OCI-LY1 (cell line): ENCODE data around the gene EIF2D.
"Not testable (repeated sequence)": the region's sequence is repeated elsewhere in the genome, so short reads cannot be mapped to it uniquely, and the experiment has no call there.

Experiments
- H2AFZ ChIP-seq: fragments of 200-600 bp; sonication (generic), shearing (Covaris generic); 2 replicates; pipeline ENCODE4 v1.6.0; 2014; ENCODE audit warnings: antibody characterized with exemption, mild to moderate bottlenecking, low read length
- H3F3A ChIP-seq: fragments of 200-600 bp; sonication (generic), shearing (Covaris generic); 2 replicates; pipeline ENCODE4 v1.6.0; 2014; ENCODE audit warnings: mild to moderate bottlenecking, antibody characterized with exemption, low read length, moderate library complexity; ENCODE audit not compliant: insufficient read depth
- H3K27ac ChIP-seq: fragments of 200-600 bp; sonication (generic); 2 replicates; pipeline ENCODE4 v1.5.1; 2014; ENCODE audit warnings: low read length, mixed run types, mild to moderate bottlenecking, low read depth; ENCODE audit not compliant: poor library complexity, severe bottlenecking
- H3K27me3 ChIP-seq: fragments of 200-600 bp; sonication (generic); 2 replicates; pipeline ENCODE4 v1.6.0; 2014; ENCODE audit warnings: antibody characterized with exemption, mild to moderate bottlenecking, low read length, moderate library complexity; ENCODE audit not compliant: insufficient read depth
- H3K36me3 ChIP-seq: fragments of 200-600 bp; sonication (generic); 2 replicates; pipeline ENCODE4 v1.6.1; 2014; ENCODE audit warnings: mild to moderate bottlenecking, antibody characterized with exemption, low read length, moderate library complexity, mixed read lengths; ENCODE audit not compliant: insufficient read depth
- H3K4me1 ChIP-seq: fragments of 200-600 bp; sonication (generic); 2 replicates; pipeline ENCODE4 v1.5.1; 2014; ENCODE audit warnings: mild to moderate bottlenecking, low read length, moderate library complexity; ENCODE audit not compliant: insufficient read depth, severe bottlenecking
- H3K4me2 ChIP-seq: fragments of 200-600 bp; sonication (generic), shearing (Covaris generic); 2 replicates; pipeline ENCODE4 v1.6.1; 2014; ENCODE audit warnings: low read length
- H3K4me3 ChIP-seq: fragments of 200-600 bp; sonication (generic); 2 replicates; pipeline ENCODE4 v1.5.1; 2014; ENCODE audit warnings: low read length, low read depth, mild to moderate bottlenecking, mixed read lengths; ENCODE audit not compliant: poor library complexity, severe bottlenecking
- H3K79me2 ChIP-seq: fragments of 200-600 bp; shearing (Covaris generic); 2 replicates; pipeline ENCODE4 v1.6.1; 2016; ENCODE audit warnings: mixed run types, low read length, mixed read lengths; ENCODE audit not compliant: insufficient read depth
- H3K9ac ChIP-seq: fragments of 200-600 bp; sonication (generic), shearing (Covaris generic); 2 replicates; pipeline ENCODE4 v1.6.1; 2014; ENCODE audit warnings: mild to moderate bottlenecking, low read length, mixed read lengths
- H3K9me2 ChIP-seq: fragments of 200-600 bp; sonication (generic), shearing (Covaris generic); 2 replicates; pipeline ENCODE4 v1.6.1; 2014; ENCODE audit warnings: low read depth, mild to moderate bottlenecking, low read length, mixed read lengths
- H3K9me3 ChIP-seq: fragments of 200-600 bp; shearing (Covaris generic); 2 replicates; pipeline ENCODE4 v1.6.1; 2014; ENCODE audit warnings: low read length, mixed read lengths
- H4K20me1 ChIP-seq: fragments of 200-600 bp; sonication (generic), shearing (Covaris generic); 2 replicates; pipeline ENCODE4 v1.6.0; 2016; ENCODE audit warnings: mild to moderate bottlenecking, low read length; ENCODE audit not compliant: insufficient read depth
- EZH2 ChIP-seq: fragments of 200-600 bp; sonication (generic), shearing (Covaris generic); IDR thresholded peaks from 2 replicates; pipeline ENCODE4 v1.8.0; 2017; ENCODE audit warnings: borderline replicate concordance, mixed run types, mild to moderate bottlenecking, antibody characterized with exemption, low read length, moderate library complexity, mixed read lengths
- TF ChIP-seq, protein P1 (sequence below): fragments of 200-600 bp; sonication (generic), shearing (Covaris generic); IDR thresholded peaks from 2 replicates; pipeline ENCODE4 v1.5.1; 2017; ENCODE audit warnings: mild to moderate bottlenecking, antibody characterized with exemption, low read length, moderate library complexity, mixed read lengths

Gene EIF2D

DNA sequence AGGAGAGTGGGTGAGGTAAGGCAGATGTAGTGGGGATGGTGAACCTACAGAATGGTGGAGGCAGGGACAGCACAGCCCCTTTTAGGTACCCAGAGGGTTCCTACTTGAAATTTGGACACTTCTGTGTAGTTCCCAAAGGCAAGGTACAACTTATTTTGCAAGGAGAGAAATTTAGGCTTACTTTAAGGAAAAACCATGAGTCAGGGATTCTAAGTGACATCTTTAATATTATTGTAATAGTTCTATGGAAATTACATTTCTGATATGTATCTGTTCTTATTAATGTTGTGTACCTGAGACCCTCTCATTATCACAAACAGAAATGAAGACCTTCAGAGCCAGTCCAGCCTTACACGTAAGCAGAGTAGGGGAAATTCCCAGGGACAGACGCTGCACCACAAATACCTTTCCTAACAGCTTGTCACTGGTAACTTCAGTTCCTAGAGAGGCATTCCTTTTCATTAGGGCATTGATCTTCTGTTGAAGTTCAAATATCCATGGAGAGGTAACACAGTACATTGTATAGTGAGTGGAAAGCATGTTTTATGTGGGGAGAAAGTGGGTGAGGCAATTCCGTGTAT is 30.9 kb upstream of the EIF2D start:
- no peaks in the 10 kb centered on the region for H4K20me1 ChIP-seq
- H3K9ac ChIP-seq: no peak overlapping the region
- no peak overlapping the region for H3K27ac ChIP-seq
- no peak overlapping the region for H3K4me3 ChIP-seq
- H3K4me2 ChIP-seq: no peak overlapping the region
- H3K79me2 ChIP-seq: no peaks in the 10 kb centered on the region
- H3K9me3 ChIP-seq: no peaks in the 10 kb centered on the region
- H3K4me1 ChIP-seq: no peaks in the 10 kb centered on the region
- H2AFZ ChIP-seq: no peak overlapping the region
- H3F3A ChIP-seq: no peaks in the 10 kb centered on the region
- 0 out of 2 replicates have a peak, but pooled peaks cover 7% of the 10 kb centered on the region for H3K36me3 ChIP-seq
- no peaks in the 10 kb centered on the region for H3K27me3 ChIP-seq
- TF ChIP-seq, protein P1, sequence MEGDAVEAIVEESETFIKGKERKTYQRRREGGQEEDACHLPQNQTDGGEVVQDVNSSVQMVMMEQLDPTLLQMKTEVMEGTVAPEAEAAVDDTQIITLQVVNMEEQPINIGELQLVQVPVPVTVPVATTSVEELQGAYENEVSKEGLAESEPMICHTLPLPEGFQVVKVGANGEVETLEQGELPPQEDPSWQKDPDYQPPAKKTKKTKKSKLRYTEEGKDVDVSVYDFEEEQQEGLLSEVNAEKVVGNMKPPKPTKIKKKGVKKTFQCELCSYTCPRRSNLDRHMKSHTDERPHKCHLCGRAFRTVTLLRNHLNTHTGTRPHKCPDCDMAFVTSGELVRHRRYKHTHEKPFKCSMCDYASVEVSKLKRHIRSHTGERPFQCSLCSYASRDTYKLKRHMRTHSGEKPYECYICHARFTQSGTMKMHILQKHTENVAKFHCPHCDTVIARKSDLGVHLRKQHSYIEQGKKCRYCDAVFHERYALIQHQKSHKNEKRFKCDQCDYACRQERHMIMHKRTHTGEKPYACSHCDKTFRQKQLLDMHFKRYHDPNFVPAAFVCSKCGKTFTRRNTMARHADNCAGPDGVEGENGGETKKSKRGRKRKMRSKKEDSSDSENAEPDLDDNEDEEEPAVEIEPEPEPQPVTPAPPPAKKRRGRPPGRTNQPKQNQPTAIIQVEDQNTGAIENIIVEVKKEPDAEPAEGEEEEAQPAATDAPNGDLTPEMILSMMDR: no peak
- no peak for TF ChIP-seq EZH2
- no peaks in the 10 kb centered on the region for H3K9me2 ChIP-seq

DNA sequence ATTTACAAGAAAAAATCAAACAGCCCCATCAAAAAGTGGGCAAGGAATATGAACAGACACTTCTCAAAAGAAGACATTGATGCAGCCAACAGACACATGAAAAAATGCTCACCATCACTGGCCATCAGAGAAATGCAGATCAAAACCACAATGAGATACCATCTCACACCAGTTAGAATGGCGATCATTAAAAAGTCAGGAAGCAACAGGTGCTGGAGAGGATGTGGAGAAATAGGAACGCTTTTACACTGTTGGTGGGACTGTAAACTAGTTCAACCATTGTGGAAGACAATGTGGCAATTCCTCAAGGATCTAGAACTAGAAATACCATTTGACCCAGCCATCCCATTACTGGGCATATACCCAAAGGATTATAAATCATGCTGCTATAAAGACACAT is 29.8 kb upstream of the EIF2D start:
- H3K4me2 ChIP-seq, H3K9me2 ChIP-seq, H3K9ac ChIP-seq, H3K27me3 ChIP-seq, H3F3A ChIP-seq, H3K79me2 ChIP-seq, H4K20me1 ChIP-seq, H3K9me3 ChIP-seq, H2AFZ ChIP-seq, H3K4me1 ChIP-seq, H3K4me3 ChIP-seq, H3K27ac ChIP-seq, H3K36me3 ChIP-seq: not testable (repeated sequence)

DNA sequence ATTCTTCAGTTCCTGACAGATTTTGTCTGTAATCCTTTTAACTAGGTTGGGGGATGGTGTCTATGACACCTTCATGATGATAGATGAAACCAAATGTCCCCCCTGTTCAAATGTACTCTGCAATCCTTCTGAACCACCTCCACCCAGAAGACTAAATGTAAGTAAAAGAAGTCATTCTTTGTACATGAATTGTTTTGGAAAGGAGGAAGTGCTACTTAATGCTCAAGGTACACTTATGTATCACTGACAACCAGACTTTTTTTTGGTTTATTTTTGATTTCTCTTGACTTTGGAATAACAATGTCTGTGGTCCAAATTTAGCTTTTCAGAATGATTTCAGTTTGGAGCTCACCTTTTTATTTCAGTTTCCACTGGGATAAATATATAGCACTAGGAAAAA is 25.3 kb upstream of the EIF2D start:
- Histone ChIP-seq H3K4me3 (no peak overlapping the region), H3K79me2 (no peaks in the 10 kb centered on the region), H3F3A (peaks cover 4% of the 10 kb centered on the region; the same call in 1 of the 2 replicates), H2AFZ (no peak overlapping the region), H3K4me2 (peak overlapping the region; percentile 11; the same call in 1 of the 2 replicates), H4K20me1 (no peaks in the 10 kb centered on the region), H3K27me3 (no peaks in the 10 kb centered on the region), H3K9ac (no peak overlapping the region), H3K36me3 (no peaks in the 10 kb centered on the region), H3K4me1 (peaks cover 34% of the 10 kb centered on the region), H3K27ac (peak overlapping the region; percentile 27), H3K9me3 (no peaks in the 10 kb centered on the region), H3K9me2 (no peaks in the 10 kb centered on the region)
- no peak for TF ChIP-seq EZH2
- TF ChIP-seq, protein P1: no peak

DNA sequence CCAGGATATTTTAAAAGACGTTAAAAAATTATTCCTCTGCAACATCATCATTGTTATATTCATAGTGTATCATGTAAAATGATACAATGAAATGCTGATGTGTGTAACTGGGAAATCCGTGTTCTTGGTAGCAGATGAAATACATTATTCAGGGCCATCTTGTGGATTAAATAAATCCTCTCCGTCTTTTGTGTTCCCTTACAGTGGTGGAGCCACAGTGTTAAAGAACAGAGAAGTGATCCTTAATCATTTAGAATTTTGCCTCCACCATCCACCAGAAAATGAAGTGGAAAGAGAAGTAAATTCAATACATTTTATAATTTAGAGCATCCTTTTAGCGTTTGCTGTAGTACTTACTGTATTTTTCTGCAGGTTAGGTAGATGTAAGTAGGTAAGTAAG is 24.4 kb upstream of the EIF2D start:
- no peaks in the 10 kb centered on the region for H3K79me2 ChIP-seq
- H4K20me1 ChIP-seq: no peaks in the 10 kb centered on the region
- H3K4me2 ChIP-seq: peak overlapping the region; percentile 63; the same call in 1 of the 2 replicates
- no peak overlapping the region for H2AFZ ChIP-seq
- H3K9me3 ChIP-seq: no peaks in the 10 kb centered on the region
- peaks cover 4% of the 10 kb centered on the region; the same call in 1 of the 2 replicates for H3F3A ChIP-seq
- no peaks in the 10 kb centered on the region for H3K27me3 ChIP-seq
- H3K36me3 ChIP-seq: no peaks in the 10 kb centered on the region
- H3K27ac ChIP-seq: peak overlapping the region; percentile 27
- no peak overlapping the region for H3K9ac ChIP-seq
- H3K4me3 ChIP-seq: peak overlapping the region; percentile 71
- no peak for TF ChIP-seq EZH2
- TF ChIP-seq, protein P1: no peak
- peaks cover 34% of the 10 kb centered on the region for H3K4me1 ChIP-seq
- H3K9me2 ChIP-seq: no peaks in the 10 kb centered on the region
